Activated CD8-positive, alpha-beta T cell treated with anti-CD3 and anti-CD28 coated beads for 36 hours (primary cell): ENCODE measurements around the gene TRPV2. TPM values are rescaled to one million over a fixed set of nuclear protein-coding genes. Genes with fewer than 3 reads are reported as not detected.
"Not testable (repeated sequence)": the region's sequence is repeated elsewhere in the genome, so short reads cannot be mapped to it uniquely, and the experiment has no call there.

Experiments used
- ATAC-seq: fragments of 200-7000 bp; cut with Tn5 transposase; one replicate; pipeline ENCODE4 v1.10.0; 2021; ENCODE audit warnings: mild to moderate bottlenecking, moderate library complexity
- CTCF ChIA-PET: fragments of 350-600 bp; sonication (Branson Sonifier 250); formaldehyde crosslinking; loops from one replicate; lab custom pipeline; 2021; ENCODE audit warnings: antibody characterized with exemption; lab: Charles Lee
- POLR2A ChIA-PET: fragments of 350-600 bp; sonication (Branson Sonifier 250); formaldehyde crosslinking; loops from one replicate; lab custom pipeline; 2021; ENCODE audit warnings: antibody characterized with exemption; lab: Charles Lee
- DNase-seq: peaks from one replicate; pipeline ENCODE4 v3.0.0-alpha.2; 2020
- H3K27ac Mint-ChIP-seq: one replicate; pipeline ENCODE4 v1.8.0; 2021; ENCODE audit warnings: mild to moderate bottlenecking, mixed read lengths
- H3K27me3 Mint-ChIP-seq: one replicate; pipeline ENCODE4 v1.8.0; 2021; ENCODE audit warnings: mixed read lengths
- H3K36me3 Mint-ChIP-seq: one replicate; pipeline ENCODE4 v1.8.0; 2021; ENCODE audit warnings: low read depth, mixed read lengths
- H3K4me1 Mint-ChIP-seq: one replicate; pipeline ENCODE4 v1.8.0; 2021; ENCODE audit warnings: low read depth, mixed read lengths
- H3K4me3 Mint-ChIP-seq: one replicate; pipeline ENCODE4 v1.8.0; 2021; ENCODE audit warnings: mild to moderate bottlenecking, moderate library complexity, mixed read lengths
- H3K9me3 Mint-ChIP-seq: one replicate; pipeline ENCODE4 v1.8.0; 2021; ENCODE audit warnings: mixed read lengths
- CTCF ChIP-seq: fragments of 200-600 bp; IDR thresholded peaks from one replicate; pipeline ENCODE4 v1.8.0; 2022; ENCODE audit warnings: antibody characterized with exemption, mild to moderate bottlenecking
- intact Hi-C: fragments of 100-400 bp; cut with micrococcal nuclease; formaldehyde crosslinking; loops from one replicate; pipeline ENCODE4 v1.10.0; 2022
- total RNA-seq, 2 experiments: library from RNA; stranded (reverse); gene quantifications; one replicate each; pipeline ENCODE4 v1.2.3, GENCODE V29; 2021

TRPV2 gene
- total RNA-seq, 2 experiments from 2014 or later: 44.6 to 47.6 TPM

GRCh38 chr17:16447676-16448075, 32.3 kb downstream of the TRPV2 start:
- CTCF ChIA-PET: interaction anchor here (1.0 to 2.1 kb wide), 2 partner anchors 32 to 74 kb away, joined by 3 to 5 read pairs; partner anchors contain the start of gene TRPV2
- Mint-ChIP-seq H3K27me3 (no peaks in the 10 kb centered on the region), H3K27ac (peak overlapping the region; percentile 63), H3K4me1 (peaks cover 54% of the 10 kb centered on the region), H3K36me3 (peaks cover 57% of the 10 kb centered on the region), H3K4me3 (no peak overlapping the region), H3K9me3 (no peaks in the 10 kb centered on the region)
- POLR2A ChIA-PET: interaction anchor here (0.6 kb wide), 1 partner anchor 95 kb away, joined by 3 read pairs; the partner anchor contains the start of gene CENPV
- DNase-seq: no peak
- intact Hi-C loops: no loop called here
- ATAC-seq: no peak
- TF ChIP-seq CTCF: no peak

GRCh38 chr17:16448490-16448889, 33.1 kb downstream of the TRPV2 start:
- H3K36me3 Mint-ChIP-seq: peaks cover 55% of the 10 kb centered on the region
- H3K4me3 Mint-ChIP-seq: no peak overlapping the region
- CTCF ChIA-PET: interaction anchor here (2.1 kb wide), 1 partner anchor 33 kb away, joined by 5 read pairs; the partner anchor contains the start of gene TRPV2
- DNase-seq (no peak), ATAC-seq (no peak)
- no peak overlapping the region for H3K27ac Mint-ChIP-seq
- H3K27me3 Mint-ChIP-seq: no peaks in the 10 kb centered on the region
- H3K9me3 Mint-ChIP-seq: no peaks in the 10 kb centered on the region
- TF ChIP-seq CTCF: no peak
- intact Hi-C loops: no loop called here
- POLR2A ChIA-PET: interaction anchor here (0.9 kb wide), 1 partner anchor 9 kb away, joined by 4 read pairs; no protein-coding TSS in a partner anchor
- peaks cover 49% of the 10 kb centered on the region for H3K4me1 Mint-ChIP-seq

- Mint-ChIP-seq H3K4me1 (peaks cover 45% of the 10 kb centered on the region), H3K9me3 (no peaks in the 10 kb centered on the region), H3K27ac (no peak overlapping the region), H3K4me3 (no peak overlapping the region), H3K27me3 (no peaks in the 10 kb centered on the region), H3K36me3 (peaks cover 55% of the 10 kb centered on the region)
- ChIA-PET CTCF (interaction anchor here (1.1 to 2.1 kb wide), 2 partner anchors 34 to 73 kb away, joined by 5 read pairs; partner anchors contain the start of gene TRPV2), POLR2A (interaction anchor here (0.5 kb wide), 1 partner anchor 87 kb away, joined by 3 read pairs; no protein-coding TSS in a partner anchor)
- no peak for TF ChIP-seq CTCF
- ATAC-seq (peak; percentile 55), DNase-seq (no peak)
- intact Hi-C loops: no loop called here
Measured at GRCh38 chr17:16449121-16449570, 33.8 kb downstream of the TRPV2 start.

- DNase-seq (no peak), ATAC-seq (no peak)
- POLR2A ChIA-PET: no interaction called here
- no peak for TF ChIP-seq CTCF
- Mint-ChIP-seq H3K27me3 (no peaks in the 10 kb centered on the region), H3K4me3 (no peak overlapping the region), H3K9me3 (no peaks in the 10 kb centered on the region), H3K4me1 (peaks cover 41% of the 10 kb centered on the region), H3K36me3 (peaks cover 50% of the 10 kb centered on the region), H3K27ac (peak overlapping the region; percentile 41)
- CTCF ChIA-PET: interaction anchor here (1.1 to 5.6 kb wide), 4 partner anchors 34 to 87 kb away, joined by 3 to 116 read pairs (median 10); partner anchors contain the start of gene TRPV2
- intact Hi-C loops: no loop called here
Measured at GRCh38 chr17:16450028-16450427, 34.7 kb downstream of the TRPV2 start.

- not testable (repeated sequence) for ATAC-seq, H3K9me3 Mint-ChIP-seq, H3K27me3 Mint-ChIP-seq, H3K4me3 Mint-ChIP-seq, H3K27ac Mint-ChIP-seq, DNase-seq
- intact Hi-C loops: loop anchor here (2.0 kb wide), 1 partner anchor 69 kb away; no protein-coding TSS in a partner anchor
- POLR2A ChIA-PET: interaction anchor here (0.8 to 4.1 kb wide), 6 partner anchors 9 to 112 kb away, joined by 3 to 22 read pairs (median 4); no protein-coding TSS in a partner anchor
- CTCF ChIA-PET: interaction anchor here (0.7 to 5.6 kb wide), 17 partner anchors 9 to 137 kb away, joined by 3 to 116 read pairs (median 4); partner anchors contain the start of gene ZNF287
- Mint-ChIP-seq H3K36me3 (peaks cover 42% of the 10 kb centered on the region), H3K4me1 (peaks cover 27% of the 10 kb centered on the region)
Measured at GRCh38 chr17:16452268-16452667, 36.9 kb downstream of the TRPV2 start.
